ENCODE results near the gene LINC00305. TPM values are rescaled to one million over a fixed set of nuclear protein-coding genes. Genes with fewer than 3 reads are reported as not detected.

LINC00305 gene
- total RNA-seq (not detected), polyA plus RNA-seq (not detected), total RNA-seq (not detected)

GRCh38 chr18:64148988-64149387 is at the start of gene LINC00305:
Gene LINC00305, minus strand, starts transcription at chr18:64149088.
- DNase-seq (no peak), ATAC-seq (no peak)
- peaks cover 0 to 2% (median 0%) of the 10 kb centered on the region in 11 donors for H3K9me3 Mint-ChIP-seq
- intact Hi-C loops (cut with micrococcal nuclease) = no loop called here
- Histone ChIP-seq H3K36me3 (ENCODE audit: control insufficient read depth in 2 of 3, insufficient read depth in 3 of 3, low read length in 3 of 3) (no peaks in the 10 kb centered on the region), H3K9me3 (ENCODE audit: control insufficient read depth in 2 of 3, low read length in 3 of 3) (no peaks in the 10 kb centered on the region), H3K27me3 (ENCODE audit: control insufficient read depth in 2 of 2, insufficient read depth in 2 of 2, low read length in 2 of 2) (no peaks in the 10 kb centered on the region), H3K27ac (ENCODE audit: low read depth, low read length) (no peak within 1 kb of the TSS), H3K4me3 (ENCODE audit: low read length) (no peak within 1 kb of the TSS), H3K4me1 (ENCODE audit: control insufficient read depth in 2 of 2, insufficient read depth in 2 of 2, low read length in 2 of 2) (no peaks in the 10 kb centered on the region)
- no peak within 1 kb of the TSS for H3K4me3 Mint-ChIP-seq
- CTCF ChIA-PET = no interaction called here
- H3K27ac Mint-ChIP-seq = no peak within 1 kb of the TSS
- H3K27me3 Mint-ChIP-seq = no peaks in the 10 kb centered on the region
- H3K4me1 Mint-ChIP-seq = no peaks in the 10 kb centered on the region
- POLR2A ChIA-PET = no interaction called here
- H3K36me3 Mint-ChIP-seq = no peaks in the 10 kb centered on the region

DNA sequence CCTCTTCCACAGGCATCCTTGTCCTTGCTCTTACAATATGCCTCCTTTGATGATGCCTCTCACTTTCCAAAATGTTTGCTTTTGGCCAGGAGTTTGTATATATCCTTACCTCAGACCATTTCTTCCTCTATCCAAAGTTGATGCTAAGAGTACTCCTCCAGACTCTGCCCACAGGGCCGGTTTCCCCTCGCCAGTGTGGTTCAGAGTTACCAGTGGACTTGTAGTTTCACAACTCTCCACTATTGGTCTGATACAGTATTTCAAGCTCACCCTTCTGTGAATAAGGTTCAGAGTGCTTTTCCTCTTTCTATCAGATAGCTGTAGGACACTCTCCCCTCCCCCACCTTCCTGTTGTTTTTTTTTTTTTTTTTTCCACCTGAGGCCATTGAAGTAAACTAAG is 42.2 kb upstream of the LINC00305 start:
- H3K27me3 ChIP-seq (ENCODE audit: control insufficient read depth in 2 of 2, insufficient read depth in 2 of 2, low read length in 2 of 2) = no peaks in the 10 kb centered on the region
- ChIA-PET POLR2A (no interaction called here), CTCF (no interaction called here)
- Mint-ChIP-seq H3K4me3 (no peak overlapping the region), H3K9me3 (peaks cover 0 to 5% (median 0%) of the 10 kb centered on the region in 11 donors), H3K27ac (no peak overlapping the region), H3K27me3 (peaks cover 0 to 6% (median 0%) of the 10 kb centered on the region in 5 donors), H3K36me3 (no peaks in the 10 kb centered on the region), H3K4me1 (no peaks in the 10 kb centered on the region)
- H3K9me3 ChIP-seq (ENCODE audit: control insufficient read depth in 2 of 3, low read length in 3 of 3) = no peaks in the 10 kb centered on the region
- H3K4me3 ChIP-seq (ENCODE audit: low read length) = no peak overlapping the region
- no peaks in the 10 kb centered on the region for H3K36me3 ChIP-seq (ENCODE audit: control insufficient read depth in 2 of 3, insufficient read depth in 3 of 3, low read length in 3 of 3)
- H3K4me1 ChIP-seq (ENCODE audit: control insufficient read depth in 2 of 2, insufficient read depth in 2 of 2, low read length in 2 of 2) = no peaks in the 10 kb centered on the region
- intact Hi-C loops (cut with micrococcal nuclease) = no loop called here
- DNase-seq (no peak), ATAC-seq (no peak)
- H3K27ac ChIP-seq (ENCODE audit: low read depth, low read length) = no peak overlapping the region

GRCh38 chr18:64185987-64186386 is 37.1 kb upstream of the LINC00305 start:
- DNase-seq (no peak), ATAC-seq (no peak)
- H3K4me1 ChIP-seq (ENCODE audit: control insufficient read depth in 2 of 2, insufficient read depth in 2 of 2, low read length in 2 of 2) = no peaks in the 10 kb centered on the region
- H3K27me3 ChIP-seq (ENCODE audit: control insufficient read depth in 2 of 2, insufficient read depth in 2 of 2, low read length in 2 of 2) = no peaks in the 10 kb centered on the region
- H3K4me3 ChIP-seq (ENCODE audit: low read length) = no peak overlapping the region
- Mint-ChIP-seq H3K27ac (no peak overlapping the region), H3K4me1 (no peaks in the 10 kb centered on the region), H3K4me3 (no peak overlapping the region), H3K9me3 (peaks cover 0 to 6% (median 0%) of the 10 kb centered on the region in 11 donors), H3K36me3 (no peaks in the 10 kb centered on the region), H3K27me3 (peaks cover 0 to 6% (median 0%) of the 10 kb centered on the region in 5 donors)
- POLR2A ChIA-PET = no interaction called here
- no peaks in the 10 kb centered on the region for H3K36me3 ChIP-seq (ENCODE audit: control insufficient read depth in 2 of 3, insufficient read depth in 3 of 3, low read length in 3 of 3)
- intact Hi-C loops (cut with micrococcal nuclease) = no loop called here
- H3K27ac ChIP-seq (ENCODE audit: low read depth, low read length) = no peak overlapping the region
- H3K9me3 ChIP-seq (ENCODE audit: control insufficient read depth in 2 of 3, low read length in 3 of 3) = no peaks in the 10 kb centered on the region
- CTCF ChIA-PET = no interaction called here

- intact Hi-C loops (cut with micrococcal nuclease) = no loop called here
- ChIA-PET CTCF (no interaction called here), POLR2A (no interaction called here)
- no peaks in the 10 kb centered on the region for H3K36me3 Mint-ChIP-seq
- ATAC-seq (no peak), DNase-seq (no peak)
- H3K27me3 ChIP-seq (ENCODE audit: control insufficient read depth in 2 of 2, insufficient read depth in 2 of 2, low read length in 2 of 2) = no peaks in the 10 kb centered on the region
- no peaks in the 10 kb centered on the region for H3K4me1 ChIP-seq (ENCODE audit: control insufficient read depth in 2 of 2, insufficient read depth in 2 of 2, low read length in 2 of 2)
- H3K4me3 ChIP-seq (ENCODE audit: low read length) = no peak overlapping the region
- H3K27ac Mint-ChIP-seq = no peak overlapping the region
- H3K4me1 Mint-ChIP-seq = no peaks in the 10 kb centered on the region
- peaks cover 0 to 6% (median 0%) of the 10 kb centered on the region in 5 donors for H3K27me3 Mint-ChIP-seq
- H3K27ac ChIP-seq (ENCODE audit: low read depth, low read length) = no peak overlapping the region
- no peaks in the 10 kb centered on the region for H3K36me3 ChIP-seq (ENCODE audit: control insufficient read depth in 2 of 3, insufficient read depth in 3 of 3, low read length in 3 of 3)
- no peaks in the 10 kb centered on the region for H3K9me3 ChIP-seq (ENCODE audit: control insufficient read depth in 2 of 3, low read length in 3 of 3)
- peaks cover 0 to 6% (median 0%) of the 10 kb centered on the region in 11 donors for H3K9me3 Mint-ChIP-seq
- H3K4me3 Mint-ChIP-seq = no peak overlapping the region
Measured at GRCh38 chr18:64183665-64184064, 34.8 kb upstream of the LINC00305 start.

DNA sequence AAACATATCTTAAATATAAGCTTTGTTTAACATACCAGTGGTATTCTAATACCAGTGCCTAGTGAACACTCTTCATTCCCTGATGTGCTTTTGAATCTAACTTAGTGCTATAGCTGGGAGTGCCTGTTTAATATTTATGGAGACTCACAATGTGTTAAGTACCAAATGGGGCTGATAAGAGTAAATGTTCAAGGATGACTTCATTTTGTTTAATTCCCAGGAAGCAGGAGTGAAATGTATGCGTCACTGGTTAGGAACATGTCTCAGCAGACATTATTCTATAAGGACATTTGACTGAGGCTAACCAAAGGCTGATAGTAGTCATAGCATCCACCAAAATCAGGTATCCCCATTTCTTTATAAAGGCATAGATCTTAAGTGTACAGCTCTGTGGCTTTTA is 31.7 kb upstream of the LINC00305 start:
- Mint-ChIP-seq H3K4me1 (no peaks in the 10 kb centered on the region), H3K4me3 (no peak overlapping the region), H3K9me3 (peaks cover 0 to 6% (median 0%) of the 10 kb centered on the region in 11 donors), H3K36me3 (no peaks in the 10 kb centered on the region), H3K27me3 (no peaks in the 10 kb centered on the region), H3K27ac (no peak overlapping the region)
- intact Hi-C loops (cut with micrococcal nuclease) = no loop called here
- ATAC-seq (no peak), DNase-seq (no peak)
- Histone ChIP-seq H3K27me3 (ENCODE audit: control insufficient read depth in 2 of 2, insufficient read depth in 2 of 2, low read length in 2 of 2) (no peaks in the 10 kb centered on the region), H3K27ac (ENCODE audit: low read depth, low read length) (no peak overlapping the region), H3K9me3 (ENCODE audit: control insufficient read depth in 2 of 3, low read length in 3 of 3) (no peaks in the 10 kb centered on the region), H3K36me3 (ENCODE audit: control insufficient read depth in 2 of 3, insufficient read depth in 3 of 3, low read length in 3 of 3) (no peaks in the 10 kb centered on the region), H3K4me1 (ENCODE audit: control insufficient read depth in 2 of 2, insufficient read depth in 2 of 2, low read length in 2 of 2) (no peaks in the 10 kb centered on the region), H3K4me3 (ENCODE audit: low read length) (no peak overlapping the region)
- POLR2A ChIA-PET = interaction anchor here (0.6 kb wide), 1 partner anchor 511 kb away, joined by 3 read pairs; no protein-coding TSS in a partner anchor
- CTCF ChIA-PET = no interaction called here

DNA sequence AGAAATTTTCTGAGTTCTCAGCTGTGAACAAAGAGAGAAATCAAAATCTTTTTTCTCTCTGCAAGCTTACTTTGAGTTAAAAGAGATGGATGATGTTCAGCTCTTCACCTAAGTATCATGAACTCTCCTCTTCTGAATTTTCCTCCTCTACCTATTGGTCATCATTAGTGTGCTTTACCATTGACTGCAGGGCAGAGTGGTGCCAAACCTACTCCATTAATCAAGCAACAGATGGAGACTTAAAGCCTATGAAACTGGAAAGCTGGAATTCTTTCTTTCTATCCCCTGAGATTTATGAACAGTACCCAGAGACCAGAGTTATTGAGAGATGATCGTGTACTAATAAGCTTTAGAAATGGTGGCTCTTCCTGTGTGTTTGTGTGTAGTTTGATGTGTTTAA is 31.3 kb upstream of the LINC00305 start:
- Histone ChIP-seq H3K9me3 (ENCODE audit: control insufficient read depth in 2 of 3, low read length in 3 of 3) (no peaks in the 10 kb centered on the region), H3K27me3 (ENCODE audit: control insufficient read depth in 2 of 2, insufficient read depth in 2 of 2, low read length in 2 of 2) (no peaks in the 10 kb centered on the region), H3K4me1 (ENCODE audit: control insufficient read depth in 2 of 2, insufficient read depth in 2 of 2, low read length in 2 of 2) (no peaks in the 10 kb centered on the region), H3K27ac (ENCODE audit: low read depth, low read length) (no peak overlapping the region), H3K4me3 (ENCODE audit: low read length) (no peak overlapping the region), H3K36me3 (ENCODE audit: control insufficient read depth in 2 of 3, insufficient read depth in 3 of 3, low read length in 3 of 3) (no peaks in the 10 kb centered on the region)
- Mint-ChIP-seq H3K4me1 (no peaks in the 10 kb centered on the region), H3K27me3 (no peaks in the 10 kb centered on the region), H3K27ac (no peak overlapping the region), H3K4me3 (no peak overlapping the region), H3K9me3 (peaks cover 0 to 6% (median 0%) of the 10 kb centered on the region in 11 donors), H3K36me3 (no peaks in the 10 kb centered on the region)
- ATAC-seq (no peak), DNase-seq (no peak)
- intact Hi-C loops (cut with micrococcal nuclease) = no loop called here
- POLR2A ChIA-PET = interaction anchor here (0.6 kb wide), 1 partner anchor 511 kb away, joined by 3 read pairs; no protein-coding TSS in a partner anchor
- CTCF ChIA-PET = no interaction called here

DNA sequence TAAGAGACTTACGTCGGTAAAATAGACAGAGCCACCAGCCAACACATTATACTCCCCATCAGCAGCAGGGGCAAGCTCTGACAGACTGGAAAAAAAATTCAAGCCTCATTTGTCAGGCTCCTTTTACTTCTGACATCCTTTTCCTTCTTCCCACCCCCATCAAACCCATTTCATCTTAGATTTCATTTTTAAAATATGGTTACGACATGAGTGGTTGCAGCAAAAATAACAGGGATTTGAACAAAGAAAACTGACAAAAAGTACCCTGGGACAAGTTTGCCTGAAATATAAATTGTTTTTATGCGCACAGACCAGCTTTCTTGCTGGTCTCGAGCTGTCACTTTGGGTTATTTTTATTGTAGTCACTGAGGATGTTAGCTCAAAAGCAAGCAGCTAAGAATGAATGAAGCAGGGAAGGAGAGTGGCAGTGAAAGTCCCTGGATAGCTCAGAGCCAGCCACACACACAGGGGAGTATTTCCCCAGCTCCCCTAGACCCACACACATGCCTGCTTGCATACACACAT is 30.7 kb upstream of the LINC00305 start:
- CTCF ChIA-PET = no interaction called here
- DNase-seq = no peak

More for the DNA sequence above, 30.7 kb upstream of the LINC00305 start:
- intact Hi-C loops (cut with micrococcal nuclease) = no loop called here
- no peaks in the 10 kb centered on the region for H3K36me3 Mint-ChIP-seq
- H3K4me3 ChIP-seq (ENCODE audit: low read length) = no peak overlapping the region
- POLR2A ChIA-PET = no interaction called here
- H3K9me3 ChIP-seq (ENCODE audit: control insufficient read depth in 2 of 3, low read length in 3 of 3) = no peaks in the 10 kb centered on the region
- H3K36me3 ChIP-seq (ENCODE audit: control insufficient read depth in 2 of 3, insufficient read depth in 3 of 3, low read length in 3 of 3) = no peaks in the 10 kb centered on the region
- H3K27me3 ChIP-seq (ENCODE audit: control insufficient read depth in 2 of 2, insufficient read depth in 2 of 2, low read length in 2 of 2) = no peaks in the 10 kb centered on the region
- no peaks in the 10 kb centered on the region for H3K27me3 Mint-ChIP-seq
- peaks cover 0 to 6% (median 0%) of the 10 kb centered on the region in 11 donors for H3K9me3 Mint-ChIP-seq
- no peaks in the 10 kb centered on the region for H3K4me1 ChIP-seq (ENCODE audit: control insufficient read depth in 2 of 2, insufficient read depth in 2 of 2, low read length in 2 of 2)
- H3K27ac Mint-ChIP-seq = no peak overlapping the region
- H3K4me1 Mint-ChIP-seq = no peaks in the 10 kb centered on the region
- H3K4me3 Mint-ChIP-seq = no peak overlapping the region
- no peak for ATAC-seq
- H3K27ac ChIP-seq (ENCODE audit: low read depth, low read length) = no peak overlapping the region
